K562 (cell line): Measurements from ENCODE around the gene COL9A3.

Experiments
- EP300 ChIP-seq: IDR thresholded peaks from 2 replicates; pipeline ENCODE4 v1.6.1; 2012; ENCODE audit warnings: low read length, improper control_type of control experiment
- POLR2A ChIP-seq: fragments of 450-650 bp; conservative IDR thresholded peaks from 2 replicates; pipeline ENCODE4 v1.6.1; 2016
- TF ChIP-seq, protein P1 (sequence below): conservative IDR thresholded peaks from 2 replicates; pipeline ENCODE4 v1.6.1; 2011; ENCODE audit warnings: low read depth, mild to moderate bottlenecking, low read length; ENCODE audit not compliant: control insufficient read depth

GRCh38 chr20:62876501-62876901 is 59.7 kb downstream of the COL9A3 start:
- TF ChIP-seq POLR2A (no peak), EP300 (no peak)
- TF ChIP-seq, protein P1, sequence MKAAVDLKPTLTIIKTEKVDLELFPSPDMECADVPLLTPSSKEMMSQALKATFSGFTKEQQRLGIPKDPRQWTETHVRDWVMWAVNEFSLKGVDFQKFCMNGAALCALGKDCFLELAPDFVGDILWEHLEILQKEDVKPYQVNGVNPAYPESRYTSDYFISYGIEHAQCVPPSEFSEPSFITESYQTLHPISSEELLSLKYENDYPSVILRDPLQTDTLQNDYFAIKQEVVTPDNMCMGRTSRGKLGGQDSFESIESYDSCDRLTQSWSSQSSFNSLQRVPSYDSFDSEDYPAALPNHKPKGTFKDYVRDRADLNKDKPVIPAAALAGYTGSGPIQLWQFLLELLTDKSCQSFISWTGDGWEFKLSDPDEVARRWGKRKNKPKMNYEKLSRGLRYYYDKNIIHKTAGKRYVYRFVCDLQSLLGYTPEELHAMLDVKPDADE = no peak
